Hematopoietic multipotent progenitor cell treated with erythropoietin and hydrocortisone succinate and interleukin-3 and kit ligand, for 15 days (in vitro differentiated cells): Measurements from ENCODE around the gene VPS37B.
"Not testable (repeated sequence)": the region's sequence is repeated elsewhere in the genome, so short reads cannot be mapped to it uniquely, and the experiment has no call there.

Source experiments
- DNase-seq: peaks from one replicate; pipeline ENCODE4 v3.0.0-alpha.2; 2015; ENCODE audit warnings: low spot score

Gene VPS37B

GRCh38 chr12:122908915-122909314 lies 13.0 kb upstream of the VPS37B start:
- no peak for DNase-seq

GRCh38 chr12:122905258-122905657 lies 9.3 kb upstream of the VPS37B start:
- DNase-seq = not testable (repeated sequence)

- no peak for DNase-seq
These were observed 7.7 kb upstream of the VPS37B start for GRCh38 chr12:122903693-122904034.

- DNase-seq = no peak
These were observed 7.1 kb upstream of the VPS37B start for GRCh38 chr12:122902854-122903692.

GRCh38 chr12:122899887-122900286 lies 4.0 kb upstream of the VPS37B start:
- no peak for DNase-seq

GRCh38 chr12:122896662-122897061 lies 738 bp upstream of the VPS37B start:
- DNase-seq = no peak

- no peak for DNase-seq
These were observed 612 bp downstream of the VPS37B start for GRCh38 chr12:122895320-122895703.

GRCh38 chr12:122894193-122895121 lies 1.5 kb downstream of the VPS37B start:
- DNase-seq = peak; percentile 72

- no peak for DNase-seq
These were observed 2.4 kb downstream of the VPS37B start for GRCh38 chr12:122893208-122894153.

GRCh38 chr12:122892724-122893123 lies 3.2 kb downstream of the VPS37B start:
- not testable (repeated sequence) for DNase-seq

GRCh38 chr12:122891661-122892525 lies 4.0 kb downstream of the VPS37B start:
- DNase-seq = no peak

- peak; percentile 54 for DNase-seq
These were observed 6.0 kb downstream of the VPS37B start for GRCh38 chr12:122889761-122890520.

- DNase-seq = peak; percentile 46
These were observed 7.6 kb downstream of the VPS37B start for GRCh38 chr12:122888232-122888752.

- no peak for DNase-seq
These were observed 8.1 kb downstream of the VPS37B start for GRCh38 chr12:122887819-122888212.

GRCh38 chr12:122886851-122887818 lies 8.8 kb downstream of the VPS37B start:
- peak; percentile 73 for DNase-seq

- no peak for DNase-seq
These were observed 9.8 kb downstream of the VPS37B start for GRCh38 chr12:122886161-122886560.

GRCh38 chr12:122884860-122885259 lies 11.1 kb downstream of the VPS37B start:
- no peak for DNase-seq

GRCh38 chr12:122884091-122884826 lies 11.7 kb downstream of the VPS37B start:
- DNase-seq = no peak
